ENCODE data around the gene SH3BP5.

Gene SH3BP5

GRCh38 chr3:15294929-15295328 lies 37.5 kb downstream of the SH3BP5 start:
- peak; percentile 91 for DNase-seq

DNA sequence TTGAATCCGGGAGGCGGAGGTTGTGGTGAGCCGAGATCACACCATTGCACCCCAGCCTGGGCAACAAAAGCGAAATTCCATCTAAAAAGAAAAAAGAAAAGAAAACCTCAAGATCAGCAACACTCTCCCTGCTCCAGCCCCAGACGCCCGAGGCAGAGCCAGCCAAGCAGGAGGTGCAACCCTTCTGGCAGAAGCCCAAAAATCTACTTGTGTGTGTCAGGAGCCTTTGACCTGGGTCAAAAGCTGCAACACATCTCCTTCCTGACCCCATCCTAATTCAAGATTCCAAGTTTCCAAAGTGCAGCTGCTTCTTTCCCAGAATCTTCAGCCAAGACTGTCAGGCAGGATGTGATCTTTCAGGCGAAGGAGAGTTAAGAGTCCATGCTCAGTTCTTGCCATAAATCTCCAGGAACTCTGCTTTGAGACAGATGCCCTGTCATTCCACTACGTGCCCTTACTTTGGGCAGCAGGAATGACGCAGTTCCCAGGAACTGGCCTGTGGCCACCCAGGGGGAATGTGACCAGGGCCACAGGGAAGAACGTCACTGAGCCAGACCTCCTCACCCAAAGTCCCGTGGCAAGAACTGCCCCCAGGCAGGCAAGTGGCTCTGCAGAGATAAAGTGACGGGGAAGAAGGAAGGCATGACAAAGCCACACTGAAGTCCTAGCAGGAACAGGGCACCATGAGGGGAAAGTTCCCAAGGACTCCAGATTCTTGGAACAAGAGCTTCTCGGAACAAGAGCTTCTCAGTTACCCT lies 39.4 kb downstream of the SH3BP5 start:
- peak; percentile 69 for DNase-seq

GRCh38 chr3:15291589-15292541 lies 40.5 kb downstream of the SH3BP5 start:
- peak; percentile 70 for DNase-seq

DNA sequence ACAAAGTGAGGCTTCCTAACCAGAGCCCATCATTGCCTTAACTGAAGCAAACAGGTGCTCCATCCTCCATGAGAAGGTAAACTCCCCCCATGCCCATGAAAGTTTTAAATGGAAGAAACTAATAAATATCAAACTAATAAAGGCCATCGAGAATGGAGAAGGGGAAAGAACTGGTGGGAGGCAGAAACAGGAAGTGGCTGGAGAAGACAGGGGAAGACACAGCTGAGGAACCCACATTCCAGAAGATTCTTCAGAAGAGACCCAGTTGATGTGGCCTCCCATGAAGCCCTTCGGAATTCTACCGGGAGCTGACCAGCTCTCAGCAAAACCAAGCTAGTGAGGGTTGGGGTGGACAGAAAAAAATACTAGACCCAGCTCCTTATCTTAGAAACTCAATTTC lies 41.6 kb downstream of the SH3BP5 start:
- DNase-seq = peak; percentile 53

GRCh38 chr3:15289661-15290060 lies 42.7 kb downstream of the SH3BP5 start:
- DNase-seq = no peak

DNA sequence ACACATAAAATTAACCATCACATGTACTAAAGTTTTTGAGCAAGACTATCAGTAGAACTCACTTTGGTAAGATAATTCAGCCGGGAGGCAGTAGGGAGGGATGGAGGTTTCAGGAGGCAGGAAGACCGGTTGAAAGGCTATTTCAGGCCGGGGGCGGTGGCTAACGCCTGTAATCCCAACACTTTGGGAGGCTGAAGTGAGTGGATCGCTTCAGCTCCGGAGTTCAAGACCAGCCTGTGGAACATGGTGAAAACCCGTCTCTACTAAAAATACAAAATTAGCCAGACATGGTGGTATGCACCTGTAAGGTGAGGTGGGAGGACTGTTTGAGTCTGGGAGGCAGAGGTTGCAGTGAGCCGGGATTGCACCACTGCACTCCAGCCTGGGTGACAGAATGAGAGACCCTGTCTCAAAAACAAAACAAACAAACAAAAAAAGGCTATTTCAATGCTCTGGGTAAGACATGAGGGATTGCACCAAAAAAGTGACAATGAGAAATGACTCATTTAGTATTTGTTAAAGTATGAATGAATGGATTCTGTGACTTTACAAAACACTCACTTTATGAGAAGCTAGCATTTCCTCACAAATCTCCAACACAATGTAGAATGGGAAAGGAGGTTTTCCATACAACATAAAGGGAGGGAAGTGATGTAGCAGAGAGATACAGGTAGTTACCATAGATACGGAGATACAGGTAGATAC lies 43.9 kb downstream of the SH3BP5 start:
- peak; percentile 57 for DNase-seq

DNA sequence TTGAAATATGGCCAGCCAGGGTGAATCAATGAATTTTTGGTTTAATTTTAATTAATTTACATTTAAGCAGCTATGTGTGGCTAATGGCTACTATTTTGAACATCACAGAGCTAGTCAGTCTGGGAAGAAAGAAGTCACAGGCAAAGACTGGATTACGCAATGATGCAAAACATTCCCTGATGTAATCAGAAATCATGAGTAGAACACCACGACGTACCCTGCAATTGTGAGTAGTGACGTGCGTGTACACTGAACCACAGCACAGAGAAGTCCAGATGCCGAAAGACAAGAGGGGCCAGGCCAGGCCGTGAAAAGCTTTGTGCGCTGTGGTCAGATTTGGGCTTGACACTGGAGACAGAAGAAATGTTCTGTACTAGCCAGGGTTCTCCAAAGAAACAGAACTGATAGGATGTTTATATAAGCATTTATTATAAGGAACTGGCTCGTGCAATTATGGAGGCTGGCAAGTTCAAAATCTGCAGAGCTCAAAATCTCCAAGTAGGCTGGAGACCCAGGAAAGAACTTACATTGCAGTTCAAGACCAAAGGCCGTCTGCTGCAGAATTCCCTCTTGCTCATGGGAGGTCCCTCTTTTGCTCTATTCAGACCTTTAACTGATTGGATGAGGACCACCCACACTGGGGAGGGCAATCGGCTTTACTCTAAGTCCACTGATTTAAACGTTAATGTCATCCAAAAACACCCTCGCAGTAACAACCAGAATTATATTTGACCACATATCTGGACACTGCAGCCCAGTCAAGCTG lies 44.6 kb downstream of the SH3BP5 start:
- DNase-seq = peak; percentile 95

- DNase-seq = no peak
These were observed 46.4 kb downstream of the SH3BP5 start for GRCh38 chr3:15286022-15286421.

GRCh38 chr3:15284121-15284889 lies 48.1 kb downstream of the SH3BP5 start:
- DNase-seq = no peak

GRCh38 chr3:15283702-15284101 lies 48.7 kb downstream of the SH3BP5 start:
- DNase-seq = no peak

- DNase-seq = no peak
These were observed 50.6 kb downstream of the SH3BP5 start for GRCh38 chr3:15281817-15282216.

DNA sequence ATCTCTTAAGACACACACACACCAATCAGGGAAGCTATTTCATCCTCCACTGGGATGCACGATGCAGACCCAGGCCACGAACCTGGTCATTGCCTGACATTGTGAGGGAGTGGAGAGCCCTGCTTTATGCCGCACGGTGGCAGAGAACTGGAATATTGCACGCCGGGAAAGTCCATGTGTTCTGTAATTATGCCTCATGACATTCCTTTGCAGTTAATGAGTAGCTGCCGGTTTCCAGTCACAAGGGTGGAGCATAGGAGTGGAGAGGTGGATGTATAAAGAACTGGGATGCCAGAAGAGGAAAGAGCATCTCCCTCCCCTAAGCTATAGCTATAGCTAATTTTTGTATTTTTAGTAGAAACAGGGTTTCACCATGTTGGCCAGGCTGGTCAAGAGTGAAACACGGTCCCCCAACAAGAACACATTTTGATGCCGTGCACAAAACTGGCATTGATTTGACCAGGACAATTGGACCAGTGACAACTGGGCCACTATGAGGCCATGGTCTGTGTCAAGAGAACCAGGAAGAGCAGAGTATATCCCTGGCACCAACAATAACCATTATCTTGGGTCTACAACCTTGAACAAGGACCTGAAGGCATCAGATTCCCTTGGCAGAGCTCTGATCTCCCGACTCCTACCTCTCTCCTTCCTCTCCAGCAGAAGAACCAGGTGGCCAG lies 51.4 kb downstream of the SH3BP5 start:
- DNase-seq = no peak

DNA sequence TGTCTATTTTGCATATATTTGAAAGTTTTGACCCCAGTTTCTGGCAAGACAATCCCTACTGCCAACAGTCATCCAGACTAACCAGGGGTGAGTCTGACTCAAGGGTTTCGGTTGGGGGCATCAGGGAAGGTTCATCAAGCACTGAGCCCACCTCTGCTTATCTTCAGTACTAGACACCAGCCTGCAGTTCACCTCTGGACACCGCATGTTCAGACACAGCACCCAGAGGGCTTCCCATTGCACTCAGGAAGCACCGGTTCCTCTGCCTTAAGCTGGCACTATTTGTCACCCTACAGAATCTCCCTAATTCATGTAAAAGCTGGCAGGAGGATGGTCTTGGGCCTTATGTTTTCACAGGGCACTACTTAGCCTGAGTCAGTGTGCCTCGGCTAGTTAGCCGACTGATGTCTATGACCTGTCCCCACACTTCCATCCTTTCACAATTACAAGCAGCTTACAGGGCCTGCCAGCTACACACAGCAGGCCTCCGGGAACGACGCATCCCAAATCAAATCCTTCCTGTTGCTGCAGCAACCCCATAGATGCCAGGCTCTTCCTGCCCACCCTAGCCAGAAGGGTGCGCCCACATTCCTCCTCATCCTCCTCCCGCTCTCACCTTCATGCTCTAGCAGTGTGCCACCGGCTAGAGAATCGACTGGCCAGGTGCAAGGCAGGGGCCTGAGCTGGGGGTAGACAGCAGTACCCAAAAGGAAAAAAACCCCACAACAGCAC lies 52.5 kb downstream of the SH3BP5 start:
- no peak for DNase-seq

DNA sequence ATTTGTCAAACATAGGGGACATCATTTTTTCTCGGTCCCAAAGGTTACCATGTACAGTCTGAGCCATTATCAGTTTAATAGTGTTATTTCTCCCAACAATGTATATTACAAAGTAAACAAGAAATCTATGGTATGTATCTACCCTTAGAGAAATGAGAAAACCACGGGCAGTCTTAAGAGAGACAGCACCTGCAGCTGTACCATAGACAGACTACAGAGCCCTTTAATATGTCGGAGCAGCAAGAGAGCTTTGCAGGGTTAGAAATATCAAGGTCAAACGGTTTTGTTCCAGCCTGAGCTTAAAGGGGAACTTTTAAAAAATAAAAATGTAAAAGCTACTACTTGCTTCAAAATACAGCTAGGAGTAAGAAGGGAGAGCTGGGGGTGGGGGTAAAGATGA lies 53.2 kb downstream of the SH3BP5 start:
- no peak for DNase-seq

DNA sequence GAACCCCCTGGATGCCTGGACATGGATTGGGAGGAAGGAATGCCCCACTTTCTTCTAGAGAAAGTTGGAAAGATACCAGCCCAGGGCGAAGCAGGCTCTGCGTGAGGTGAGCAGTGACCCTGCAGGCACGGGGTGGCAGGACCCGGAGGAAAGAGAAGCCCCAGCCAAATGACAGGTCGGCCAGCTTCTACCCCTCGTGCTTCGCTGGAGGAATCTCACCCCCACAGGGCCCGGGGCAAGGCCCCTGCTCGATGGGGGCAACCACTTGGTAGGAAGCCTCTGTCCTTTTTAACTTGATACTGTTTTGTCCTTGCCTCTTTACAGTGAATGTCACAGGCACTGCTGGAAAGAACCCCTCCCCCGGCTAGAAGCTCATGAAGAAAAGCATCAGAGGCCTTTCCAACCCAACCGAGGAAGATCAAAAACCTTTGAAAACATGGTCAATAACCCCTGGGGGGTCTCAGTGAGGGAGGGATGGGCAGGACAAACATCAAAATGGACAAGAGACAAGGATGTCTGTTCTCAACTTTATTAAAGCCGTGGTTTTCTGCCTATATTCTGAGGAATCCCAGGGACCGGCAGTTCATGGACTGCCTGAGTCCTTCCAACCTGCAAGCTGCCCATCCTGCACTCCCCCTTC lies 54.4 kb downstream of the SH3BP5 start:
- no peak for DNase-seq

DNA sequence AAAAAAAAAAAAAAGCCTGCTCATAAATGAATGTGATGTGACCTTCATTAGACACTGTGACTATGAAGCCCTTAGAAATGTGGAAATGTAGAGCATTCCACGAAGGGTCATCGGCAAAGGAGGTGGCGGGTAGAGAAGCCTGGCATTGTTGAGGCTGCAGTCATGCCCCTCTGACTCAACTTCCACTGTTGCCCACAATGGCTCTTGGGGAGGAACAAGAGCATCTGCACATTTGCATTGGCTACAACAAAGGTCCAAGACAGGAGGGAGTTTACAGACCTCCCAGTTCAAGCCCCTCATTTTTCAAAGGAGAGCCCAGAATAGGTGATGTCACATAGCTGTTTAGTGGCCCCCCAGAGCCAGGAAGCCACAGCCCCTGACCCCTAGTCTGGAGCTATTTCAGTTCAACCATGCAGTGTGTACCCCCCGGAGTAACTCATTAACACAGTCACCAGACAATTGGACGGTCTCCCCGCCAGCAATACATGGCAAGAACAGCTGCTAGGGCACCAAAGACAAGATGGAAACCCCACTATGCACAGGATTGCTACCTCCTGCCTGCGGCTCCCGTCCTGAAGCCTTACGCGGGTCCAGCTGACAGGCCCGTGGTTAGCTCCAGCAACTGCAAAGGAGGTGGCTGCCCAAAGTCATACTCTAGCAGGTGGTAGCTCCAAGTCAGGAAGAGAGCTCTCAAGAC lies 56.2 kb downstream of the SH3BP5 start:
- peak; percentile 85 for DNase-seq

GRCh38 chr3:15273227-15273626 lies 59.2 kb downstream of the SH3BP5 start:
- peak; percentile 54 for DNase-seq

- DNase-seq = no peak
These were observed 59.8 kb downstream of the SH3BP5 start for GRCh38 chr3:15272426-15273196.

Measured in suppressor macrophage treated with lipopolysaccharide for 4 hours (primary cell).